GM10248 (cell line): Measurements from ENCODE around the gene ZNF668.

Experiments
- CTCF ChIA-PET: fragments of 300-600 bp; sonication (Branson Sonifier 250); formaldehyde crosslinking; extraction: SDS; loops from one replicate; lab custom pipeline; 2021; ENCODE audit warnings: antibody characterized with exemption; lab: Yijun Ruan, JAX
- POLR2A ChIA-PET: fragments of 350-650 bp; sonication (Branson Sonifier 250); formaldehyde crosslinking; extraction: SDS; loops from one replicate; lab custom pipeline; 2020; ENCODE audit warnings: antibody characterized with exemption; lab: Yijun Ruan, JAX
- DNase-seq: peaks from one replicate; pipeline ENCODE4 v3.0.0; 2012; ENCODE audit errors: extremely low spot score
- TF ChIP-seq, protein P1 (sequence below): IDR thresholded peaks from 2 replicates; pipeline ENCODE4 v1.5.1; 2012; ENCODE audit warnings: mild to moderate bottlenecking, low read depth; ENCODE audit errors: extremely low read depth, missing control alignments, control extremely low read depth

Gene ZNF668

GRCh38 chr16:31090540-31090939, 16.5 kb upstream of the ZNF668 start:
- DNase-seq: no peak
- ChIA-PET POLR2A (no interaction called here), CTCF (interaction anchor here (1.6 to 1.9 kb wide), 2 partner anchors 10 to 15 kb away, joined by 4 to 5 read pairs; no protein-coding TSS in a partner anchor)
- TF ChIP-seq, protein P1, sequence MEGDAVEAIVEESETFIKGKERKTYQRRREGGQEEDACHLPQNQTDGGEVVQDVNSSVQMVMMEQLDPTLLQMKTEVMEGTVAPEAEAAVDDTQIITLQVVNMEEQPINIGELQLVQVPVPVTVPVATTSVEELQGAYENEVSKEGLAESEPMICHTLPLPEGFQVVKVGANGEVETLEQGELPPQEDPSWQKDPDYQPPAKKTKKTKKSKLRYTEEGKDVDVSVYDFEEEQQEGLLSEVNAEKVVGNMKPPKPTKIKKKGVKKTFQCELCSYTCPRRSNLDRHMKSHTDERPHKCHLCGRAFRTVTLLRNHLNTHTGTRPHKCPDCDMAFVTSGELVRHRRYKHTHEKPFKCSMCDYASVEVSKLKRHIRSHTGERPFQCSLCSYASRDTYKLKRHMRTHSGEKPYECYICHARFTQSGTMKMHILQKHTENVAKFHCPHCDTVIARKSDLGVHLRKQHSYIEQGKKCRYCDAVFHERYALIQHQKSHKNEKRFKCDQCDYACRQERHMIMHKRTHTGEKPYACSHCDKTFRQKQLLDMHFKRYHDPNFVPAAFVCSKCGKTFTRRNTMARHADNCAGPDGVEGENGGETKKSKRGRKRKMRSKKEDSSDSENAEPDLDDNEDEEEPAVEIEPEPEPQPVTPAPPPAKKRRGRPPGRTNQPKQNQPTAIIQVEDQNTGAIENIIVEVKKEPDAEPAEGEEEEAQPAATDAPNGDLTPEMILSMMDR: no peak

DNA sequence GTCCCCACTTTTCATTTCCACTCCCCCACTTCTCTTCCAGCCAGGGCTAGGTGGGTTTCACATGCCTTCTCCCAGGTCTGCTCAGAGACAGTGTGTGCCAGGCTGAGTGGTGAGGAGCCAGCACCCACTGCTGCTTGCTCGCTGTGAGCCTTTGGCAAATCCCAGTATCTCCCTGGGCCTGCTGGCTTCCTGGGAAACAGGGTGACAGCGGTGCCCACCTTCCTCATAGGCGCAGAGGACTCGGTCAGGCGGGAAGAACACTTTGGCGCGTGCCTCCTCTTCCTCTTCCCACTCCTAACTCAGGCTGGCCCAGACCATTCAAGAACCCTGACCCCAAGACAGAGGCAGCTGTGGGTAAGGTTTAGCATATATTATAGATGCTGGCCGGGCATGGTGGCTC, 15.2 kb upstream of the ZNF668 start:
- POLR2A ChIA-PET: no interaction called here

GRCh38 chr16:31088459-31089183, 14.6 kb upstream of the ZNF668 start, which contains the start of gene PRSS53:
Gene PRSS53 (minus strand): TSS chr16:31088943. CDS start chr16:31088809, 134 bp downstream.
- ChIA-PET POLR2A (no interaction called here), CTCF (no interaction called here)
- DNase-seq: no peak
- TF ChIP-seq, protein P1: no peak

More for the DNA sequence above, 15.2 kb upstream of the ZNF668 start:
- DNase-seq: no peak
- TF ChIP-seq, protein P1: no peak
- CTCF ChIA-PET: interaction anchor here (0.8 kb wide), 1 partner anchor 353 kb away, joined by 3 read pairs; the partner anchor contains the start of gene ZNF843

- ChIA-PET CTCF (no interaction called here), POLR2A (no interaction called here)
- TF ChIP-seq, protein P1: no peak
- DNase-seq: no peak
These were observed 13.9 kb upstream of the ZNF668 start for GRCh38 chr16:31087971-31088370.

DNA sequence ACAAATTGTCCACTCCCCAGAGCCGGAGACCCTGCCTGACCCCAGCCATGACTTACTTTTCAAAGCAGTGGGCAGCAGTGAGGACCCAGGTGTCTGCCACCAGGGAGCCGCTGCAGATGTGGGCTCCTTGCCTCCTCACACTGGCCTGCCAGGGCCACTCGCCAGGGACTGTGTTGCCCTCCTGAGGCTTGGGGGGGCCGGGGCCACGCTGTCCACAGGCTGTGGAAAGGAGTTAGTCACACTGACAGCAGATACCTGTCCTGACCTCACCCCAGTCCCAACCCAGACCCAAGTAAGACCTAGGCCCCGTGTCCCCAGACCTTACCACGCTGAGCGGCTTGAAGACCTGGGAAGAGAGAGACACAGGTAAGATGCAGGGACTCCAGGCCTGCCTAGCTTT, 13.4 kb upstream of the ZNF668 start:
- TF ChIP-seq, protein P1: no peak
- ChIA-PET POLR2A (interaction anchor here (1.7 kb wide), 1 partner anchor 14 kb away, joined by 4 read pairs; the partner anchor contains the start of genes ZNF646 and ZNF668), CTCF (no interaction called here)
- no peak for DNase-seq

DNA sequence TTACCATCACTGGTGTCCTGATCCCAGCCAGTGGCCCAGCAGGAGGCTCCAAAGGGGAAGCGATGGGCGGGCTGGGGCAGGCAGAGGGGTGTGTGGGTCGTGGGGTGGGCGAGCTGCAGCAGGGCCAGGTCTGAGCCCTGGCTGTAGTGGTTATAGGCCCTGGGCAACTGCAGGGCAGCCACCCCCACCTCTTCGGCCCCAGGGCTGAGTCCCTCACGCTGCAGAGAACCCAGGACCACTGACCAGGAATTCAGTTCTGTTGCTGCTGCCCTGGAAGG, 12.5 kb upstream of the ZNF668 start:
- TF ChIP-seq, protein P1: no peak
- ChIA-PET CTCF (interaction anchor here (1.2 kb wide), 1 partner anchor 9 kb away, joined by 3 read pairs; no protein-coding TSS in a partner anchor), POLR2A (interaction anchor here (1.7 kb wide), 1 partner anchor 13 kb away, joined by 4 read pairs; the partner anchor contains the start of genes ZNF646 and ZNF668)
- no peak for DNase-seq
